HG03095 (cell line): ENCODE data around the gene ALOX5AP.

Experiments
- ATAC-seq: cut with Tn5 transposase; IDR thresholded peaks from one replicate; pipeline ENCODE4 v1.9.1; 2021; ENCODE audit warnings: moderate library complexity; ENCODE audit not compliant: unreplicated experiment

The ALOX5AP gene

GRCh38 chr13:30714629-30715371 lies 20.5 kb upstream of the ALOX5AP start:
- ATAC-seq = no peak

- ATAC-seq = no peak
Measured at GRCh38 chr13:30715372-30715756, 20.0 kb upstream of the ALOX5AP start.

GRCh38 chr13:30715837-30716236 lies 19.5 kb upstream of the ALOX5AP start:
- ATAC-seq = no peak

- ATAC-seq = no peak
Measured at GRCh38 chr13:30718661-30719524, 16.4 kb upstream of the ALOX5AP start.

- ATAC-seq = no peak
Measured at GRCh38 chr13:30719525-30719914, 15.8 kb upstream of the ALOX5AP start.

GRCh38 chr13:30720172-30720869 lies 15.0 kb upstream of the ALOX5AP start:
- ATAC-seq = peak; percentile 83

GRCh38 chr13:30721936-30722335 lies 13.4 kb upstream of the ALOX5AP start:
- ATAC-seq = no peak

GRCh38 chr13:30722361-30722760 lies 13.0 kb upstream of the ALOX5AP start:
- no peak for ATAC-seq

GRCh38 chr13:30724778-30725177 lies 10.6 kb upstream of the ALOX5AP start:
- ATAC-seq = no peak

- no peak for ATAC-seq
Measured at GRCh38 chr13:30725326-30726085, 9.8 kb upstream of the ALOX5AP start.

GRCh38 chr13:30726192-30726591 lies 9.2 kb upstream of the ALOX5AP start:
- ATAC-seq = no peak

GRCh38 chr13:30727491-30728355 lies 7.6 kb upstream of the ALOX5AP start:
- no peak for ATAC-seq

GRCh38 chr13:30729801-30730200 lies 5.5 kb upstream of the ALOX5AP start:
- no peak for ATAC-seq

GRCh38 chr13:30730526-30730925 lies 4.8 kb upstream of the ALOX5AP start:
- no peak for ATAC-seq

- ATAC-seq = no peak
Measured at GRCh38 chr13:30731361-30732045, 3.8 kb upstream of the ALOX5AP start.

GRCh38 chr13:30732046-30732390 lies 3.3 kb upstream of the ALOX5AP start:
- ATAC-seq = no peak

- ATAC-seq = no peak
Measured at GRCh38 chr13:30734439-30734838, 904 bp upstream of the ALOX5AP start.

- ATAC-seq = no peak
Measured at GRCh38 chr13:30735872-30736175, 481 bp downstream of the ALOX5AP start.

- ATAC-seq = no peak
Measured at GRCh38 chr13:30736461-30737320, 1.3 kb downstream of the ALOX5AP start.
